K562 (cell line): Measurements from ENCODE around the gene NUP214. TPM values are rescaled to one million over a fixed set of nuclear protein-coding genes. Genes with fewer than 3 reads are reported as not detected.

Experiments
- ATAC-seq: fragments of 200-7000 bp; cut with Tn5 transposase; 3 replicates; pipeline ENCODE4 v1.9.1; 2020; ENCODE audit warnings: moderate library complexity
- BruUV-seq: library from RNA; stranded (reverse); fragments of 400-500 nt; replicated peaks from 2 replicates; lab custom pipeline; 2021; lab: Mats Ljungman, UMichigan
- CTCF ChIA-PET: fragments of 300-600 bp; formaldehyde crosslinking; extraction: SDS; loops from one replicate; lab custom pipeline; 2021; ENCODE audit warnings: low intra/inter-chr PET ratio; lab: Yijun Ruan, JAX
- POLR2A ChIA-PET: fragments of 300-600, 350-650 bp; sonication (Branson Sonifier 250); formaldehyde crosslinking; extraction: SDS; loops from one replicate; lab custom pipeline; 2021; ENCODE audit warnings: antibody characterized with exemption, inconsistent platforms; lab: Yijun Ruan, JAX
- DNase-seq, 4 experiments: peaks; one replicate each; pipeline versions ENCODE4 v3.0.0 to v3.0.0-alpha.2; 2011 to 2018; ENCODE audit warnings: low spot score in 3 of 4, mixed read lengths in 3 of 4; ENCODE audit errors: extremely low read depth in 1 of 4
- FAIRE-seq: peaks from 2 replicates; lab custom pipeline; 2011; peaks lifted over from hg19 to GRCh38; lab: Jason Lieb, UNC
- H2AFZ ChIP-seq: 2 replicates; pipeline ENCODE4 v1.6.0; 2011; ENCODE audit warnings: low read depth, low read length, control low read depth, inconsistent platforms
- H3K27ac ChIP-seq: fragments of 200-600 bp; 3 replicates; pipeline ENCODE4 v1.8.0; 2011; ENCODE audit warnings: low read depth, mild to moderate bottlenecking, control low read depth, inconsistent platforms, low read length, moderate library complexity, mixed read lengths; ENCODE audit errors: extremely low read depth
- H3K27me3 ChIP-seq, 2 experiments: fragments of 300-600 bp in 1 of 2; 2 replicates in 1 of 2; 3 replicates in 1 of 2; pipeline versions ENCODE4 v1.6.0 to v1.8.0; 2011; ENCODE audit warnings: inconsistent platforms in 2 of 2, low read length in 2 of 2, mild to moderate bottlenecking in 1 of 2, mixed read lengths in 1 of 2, moderate library complexity in 1 of 2; ENCODE audit not compliant: control insufficient read depth in 2 of 2, insufficient read depth in 2 of 2
- H3K36me3 ChIP-seq: fragments of 300-600 bp; 3 replicates; pipeline ENCODE4 v1.8.0; 2011; ENCODE audit warnings: mild to moderate bottlenecking, low read length, inconsistent platforms; ENCODE audit not compliant: control insufficient read depth, insufficient read depth
- H3K4me1 ChIP-seq, 2 experiments: fragments of 200-600 bp in 1 of 2; replicated peaks in 1 of 2; 2 replicates in 1 of 2; 3 replicates in 1 of 2; pipeline versions ENCODE4 v1.5.1 to v1.8.0; 2011; ENCODE audit warnings: inconsistent platforms in 2 of 2, low read length in 2 of 2, mild to moderate bottlenecking in 1 of 2, mixed read lengths in 1 of 2, moderate library complexity in 1 of 2; ENCODE audit not compliant: control insufficient read depth in 2 of 2, insufficient read depth in 2 of 2
- H3K4me2 ChIP-seq: 2 replicates; pipeline ENCODE4 v1.6.1; 2011; ENCODE audit warnings: low read length, control low read depth, inconsistent platforms, mixed read lengths; ENCODE audit not compliant: insufficient read depth
- H3K4me3 ChIP-seq: fragments of 200-600 bp; sonication (generic), shearing (Covaris generic); 2 replicates; pipeline ENCODE4 v1.5.1; 2016; ENCODE audit warnings: control low read depth, inconsistent platforms
- H3K79me2 ChIP-seq: fragments of 200-600 bp; 3 replicates; pipeline ENCODE4 v1.8.0; 2011; ENCODE audit warnings: low read length, inconsistent platforms; ENCODE audit not compliant: control insufficient read depth, insufficient read depth
- H3K9ac ChIP-seq, 2 experiments: 2 replicates each; pipeline versions ENCODE4 v1.6.0 to v1.6.1; 2011; ENCODE audit warnings: low read depth in 2 of 2, low read length in 2 of 2, control low read depth in 1 of 2, inconsistent platforms in 1 of 2, mild to moderate bottlenecking in 1 of 2, mixed read lengths in 1 of 2; ENCODE audit not compliant: insufficient read depth in 1 of 2
- H3K9me1 ChIP-seq: one replicate; pipeline ENCODE4 v1.6.0; 2011; ENCODE audit warnings: inconsistent platforms, mild to moderate bottlenecking, low read length, moderate library complexity; ENCODE audit not compliant: control insufficient read depth, insufficient read depth
- H3K9me3 ChIP-seq: replicated peaks from 2 replicates; pipeline ENCODE4 v1.5.1; 2011; ENCODE audit warnings: low read depth, low read length, inconsistent platforms; ENCODE audit not compliant: control insufficient read depth, insufficient read depth
- H4K20me1 ChIP-seq: replicated peaks from 2 replicates; pipeline ENCODE4 v1.6.1; 2011; ENCODE audit warnings: low read length, inconsistent platforms, mixed read lengths; ENCODE audit not compliant: control insufficient read depth, insufficient read depth
- WGBS: fragments of 100-300 bp; shearing (Covaris generic); methylation state at CpG from one replicate; pipeline ENCODE4 v1.1.6; 2016; ENCODE audit warnings: low coverage, mixed read lengths; ENCODE audit not compliant: insufficient coverage; ENCODE audit errors: missing lambda C conversion rate; 5-methylcytosine and 5-hydroxymethylcytosine counted together
- in situ Hi-C: fragments of 300-500 bp; cut with MboI; formaldehyde crosslinking; loops from 4 replicates; pipeline ENCODE4 v1.15.0; 2018; ENCODE audit warnings: inconsistent platforms, mixed read lengths
- intact Hi-C: fragments of 100-400 bp; cut with micrococcal nuclease; formaldehyde crosslinking; loops from 2 replicates; pipeline ENCODE4 v1.14.2; 2022
- polyA plus RNA-seq, 8 experiments: library from polyadenylated mRNA; depleted of rRNA in 4 of 8; stranded (reverse) in 5 of 8; unstranded in 3 of 8; fragments of >200 nt; fragmentation: Nextera tagmentation in 2 of 8; fragmentation: Illumina TruSeq in 1 of 8; extraction: Ambion mirVana in 2 of 8; extraction: Trizol in 1 of 8; gene quantifications; 2 replicates each; pipeline versions ENCODE4 v1.2.1 to v1.2.3, GENCODE V29; 2011 to 2014; ENCODE audit warnings: inconsistent platforms in 1 of 8, missing spikeins in 1 of 8
- total RNA-seq, 7 experiments: library from RNA; depleted of rRNA in 6 of 7; stranded (reverse); fragments of >200 nt in 6 of 7; fragmentation: Illumina TruSeq in 2 of 7; extraction: Trizol in 2 of 7; gene quantifications; 2 replicates each; pipeline versions ENCODE4 v1.2.1 to v1.2.3, GENCODE V29; 2011 to 2021; ENCODE audit warnings: low replicate concordance in 1 of 7
- TF ChIP-seq, protein P1 (sequence below): fragments of 200-800 bp; sonication (Bioruptor generic); IDR thresholded peaks from 2 replicates; pipeline ENCODE4 v1.6.1; 2016; ENCODE audit warnings: missing genetic modification characterization, missing compliant biosample characterization
- TF ChIP-seq, protein P2 (sequence below), 2 experiments: fragments of 450-650 bp in 1 of 2; sonication (generic) in 1 of 2; formaldehyde crosslinking; conservative IDR thresholded peaks; 2 replicates each; pipeline versions ENCODE4 v1.4.0 to v1.8.1; 2020 to 2022; ENCODE audit warnings: mild to moderate bottlenecking in 1 of 2, missing genetic modification reagents in 1 of 2

The NUP214 gene
- total and polyA plus RNA-seq, 9 of the 15 experiments (the other 6 are each of a cell fraction or from before 2014, with no cell fraction given): 56.9 to 332 (median 97.1) TPM

DNA sequence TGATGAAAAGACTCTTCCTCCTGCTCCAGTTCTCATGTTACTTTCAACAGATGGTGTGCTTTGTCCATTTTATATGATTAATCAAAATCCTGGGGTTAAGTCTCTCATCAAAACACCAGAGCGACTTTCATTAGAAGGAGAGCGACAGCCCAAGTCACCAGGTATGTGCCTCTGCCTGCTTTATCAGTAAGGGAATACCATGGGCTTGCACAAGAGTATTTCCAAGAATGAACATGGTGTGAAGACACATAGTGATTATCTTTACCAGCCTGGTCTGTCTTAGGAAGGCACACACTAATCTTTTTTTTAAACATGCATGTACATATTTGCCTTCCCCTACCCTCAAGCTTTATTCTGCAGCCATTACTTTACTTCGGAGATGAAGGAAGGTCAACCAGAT lies 15.2 kb downstream of the NUP214 start:
- Histone ChIP-seq H3K4me1 (peaks cover 0 to 6% of the 10 kb centered on the region in 2 experiments; a peak in 2 of 5 replicates), H3K4me2 (no peak overlapping the region), H3K27ac (no peak overlapping the region), H3K27me3 (no peaks in the 10 kb centered on the region), H3K4me3 (no peak overlapping the region)
- no TSS peak for BruUV-seq
- intact Hi-C loops: loop anchor here (2.0 kb wide), 1 partner anchor 52 kb away; no protein-coding TSS in a partner anchor
- POLR2A ChIA-PET: interaction anchor here (0.6 to 22.5 kb wide), 11 partner anchors 12 to 73 kb away, joined by 3 to 583 read pairs (median 3); partner anchors contain the start of gene NUP214
- FAIRE-seq: no peak
- TF ChIP-seq, protein P1, sequence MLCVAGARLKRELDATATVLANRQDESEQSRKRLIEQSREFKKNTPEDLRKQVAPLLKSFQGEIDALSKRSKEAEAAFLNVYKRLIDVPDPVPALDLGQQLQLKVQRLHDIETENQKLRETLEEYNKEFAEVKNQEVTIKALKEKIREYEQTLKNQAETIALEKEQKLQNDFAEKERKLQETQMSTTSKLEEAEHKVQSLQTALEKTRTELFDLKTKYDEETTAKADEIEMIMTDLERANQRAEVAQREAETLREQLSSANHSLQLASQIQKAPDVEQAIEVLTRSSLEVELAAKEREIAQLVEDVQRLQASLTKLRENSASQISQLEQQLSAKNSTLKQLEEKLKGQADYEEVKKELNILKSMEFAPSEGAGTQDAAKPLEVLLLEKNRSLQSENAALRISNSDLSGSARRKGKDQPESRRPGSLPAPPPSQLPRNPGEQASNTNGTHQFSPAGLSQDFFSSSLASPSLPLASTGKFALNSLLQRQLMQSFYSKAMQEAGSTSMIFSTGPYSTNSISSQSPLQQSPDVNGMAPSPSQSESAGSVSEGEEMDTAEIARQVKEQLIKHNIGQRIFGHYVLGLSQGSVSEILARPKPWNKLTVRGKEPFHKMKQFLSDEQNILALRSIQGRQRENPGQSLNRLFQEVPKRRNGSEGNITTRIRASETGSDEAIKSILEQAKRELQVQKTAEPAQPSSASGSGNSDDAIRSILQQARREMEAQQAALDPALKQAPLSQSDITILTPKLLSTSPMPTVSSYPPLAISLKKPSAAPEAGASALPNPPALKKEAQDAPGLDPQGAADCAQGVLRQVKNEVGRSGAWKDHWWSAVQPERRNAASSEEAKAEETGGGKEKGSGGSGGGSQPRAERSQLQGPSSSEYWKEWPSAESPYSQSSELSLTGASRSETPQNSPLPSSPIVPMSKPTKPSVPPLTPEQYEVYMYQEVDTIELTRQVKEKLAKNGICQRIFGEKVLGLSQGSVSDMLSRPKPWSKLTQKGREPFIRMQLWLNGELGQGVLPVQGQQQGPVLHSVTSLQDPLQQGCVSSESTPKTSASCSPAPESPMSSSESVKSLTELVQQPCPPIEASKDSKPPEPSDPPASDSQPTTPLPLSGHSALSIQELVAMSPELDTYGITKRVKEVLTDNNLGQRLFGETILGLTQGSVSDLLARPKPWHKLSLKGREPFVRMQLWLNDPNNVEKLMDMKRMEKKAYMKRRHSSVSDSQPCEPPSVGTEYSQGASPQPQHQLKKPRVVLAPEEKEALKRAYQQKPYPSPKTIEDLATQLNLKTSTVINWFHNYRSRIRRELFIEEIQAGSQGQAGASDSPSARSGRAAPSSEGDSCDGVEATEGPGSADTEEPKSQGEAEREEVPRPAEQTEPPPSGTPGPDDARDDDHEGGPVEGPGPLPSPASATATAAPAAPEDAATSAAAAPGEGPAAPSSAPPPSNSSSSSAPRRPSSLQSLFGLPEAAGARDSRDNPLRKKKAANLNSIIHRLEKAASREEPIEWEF (CRISPR knock-in tag): no peak
- TF ChIP-seq, protein P2, sequence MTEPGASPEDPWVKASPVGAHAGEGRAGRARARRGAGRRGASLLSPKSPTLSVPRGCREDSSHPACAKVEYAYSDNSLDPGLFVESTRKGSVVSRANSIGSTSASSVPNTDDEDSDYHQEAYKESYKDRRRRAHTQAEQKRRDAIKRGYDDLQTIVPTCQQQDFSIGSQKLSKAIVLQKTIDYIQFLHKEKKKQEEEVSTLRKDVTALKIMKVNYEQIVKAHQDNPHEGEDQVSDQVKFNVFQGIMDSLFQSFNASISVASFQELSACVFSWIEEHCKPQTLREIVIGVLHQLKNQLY (CRISPR knock-in tag; conservative IDR thresholded peaks at IDR 0.05): 0 out of 4 replicates have a peak, but pooled peaks of 1 of the 2 experiments have one; percentile 28
- TF ChIP-seq, all 486 proteins: peak for 1
- WGBS: 89% methylated on average over 3 of the region's 3 CpGs
- in situ Hi-C loops: no loop called here
- ATAC-seq (peak; percentile 7; the same call in 2 of the 3 replicates), DNase-seq (peak in 3 of 4 experiments; percentile 52 to 72 (median 59))
- no peaks in the 10 kb centered on the region for H3K79me2 ChIP-seq
- CTCF ChIA-PET: interaction anchor here (0.6 kb wide), 1 partner anchor 65 kb away, joined by 3 read pairs; no protein-coding TSS in a partner anchor
- H2AFZ ChIP-seq: no peak overlapping the region
- H3K9me1 ChIP-seq: peaks cover 14% of the 10 kb centered on the region
- no peaks in the 10 kb centered on the region for H3K9me3 ChIP-seq
- H3K36me3 ChIP-seq: peaks cover 99% of the 10 kb centered on the region
- no peak overlapping the region for H3K9ac ChIP-seq
- peaks cover 23% of the 10 kb centered on the region for H4K20me1 ChIP-seq
